SIG-M5 treated with dmso at 0.1 percent for 504 hours (cell line): ENCODE measurements around the gene CASP2.

Source experiments
- DNase-seq: peaks from one replicate; lab custom pipeline; 2025; ENCODE audit not compliant: unreplicated experiment; lab: John Stamatoyannopoulos, UW

Gene CASP2

GRCh38 chr7:143329471-143330170 is 41.5 kb downstream of the CASP2 start:
- DNase-seq: no peak

GRCh38 chr7:143331179-143331801 is 43.1 kb downstream of the CASP2 start:
- DNase-seq: peak; percentile 21

GRCh38 chr7:143334244-143334643 is 46.1 kb downstream of the CASP2 start:
- no peak for DNase-seq

- no peak for DNase-seq
These were observed 49.1 kb downstream of the CASP2 start for GRCh38 chr7:143337216-143337615.

- no peak for DNase-seq
These were observed 53.7 kb downstream of the CASP2 start for GRCh38 chr7:143341842-143342241.

- no peak for DNase-seq
These were observed 55.4 kb downstream of the CASP2 start for GRCh38 chr7:143343596-143343995.

- no peak for DNase-seq
These were observed 57.3 kb downstream of the CASP2 start for GRCh38 chr7:143345428-143345900.

GRCh38 chr7:143346018-143346417 is 57.9 kb downstream of the CASP2 start:
- no peak for DNase-seq

GRCh38 chr7:143347950-143348349 is 59.8 kb downstream of the CASP2 start:
- DNase-seq: no peak

- no peak for DNase-seq
These were observed 62.9 kb downstream of the CASP2 start for GRCh38 chr7:143351060-143351459.

GRCh38 chr7:143351574-143351973 is 63.4 kb downstream of the CASP2 start:
- DNase-seq: no peak

GRCh38 chr7:143352531-143353002 is 64.4 kb downstream of the CASP2 start:
- DNase-seq: no peak

GRCh38 chr7:143354376-143354775 is 66.2 kb downstream of the CASP2 start:
- no peak for DNase-seq

- DNase-seq: no peak
These were observed 66.8 kb downstream of the CASP2 start for GRCh38 chr7:143354965-143355364.

- no peak for DNase-seq
These were observed 67.6 kb downstream of the CASP2 start for GRCh38 chr7:143355450-143356385.

- no peak for DNase-seq
These were observed 68.4 kb downstream of the CASP2 start for GRCh38 chr7:143356414-143357050.
